VCaP (cell line): ENCODE results near the gene GNAT1.

Experiments
- H3K27ac ChIP-seq: fragments of 450-650 bp; 2 replicates; pipeline ENCODE4 v1.5.1; 2017
- TF ChIP-seq, protein P1 (sequence below): fragments of 450-650 bp; conservative IDR thresholded peaks from 2 replicates; pipeline ENCODE4 v1.5.1; 2017; ENCODE audit warnings: mild to moderate bottlenecking, moderate library complexity

Gene GNAT1

DNA sequence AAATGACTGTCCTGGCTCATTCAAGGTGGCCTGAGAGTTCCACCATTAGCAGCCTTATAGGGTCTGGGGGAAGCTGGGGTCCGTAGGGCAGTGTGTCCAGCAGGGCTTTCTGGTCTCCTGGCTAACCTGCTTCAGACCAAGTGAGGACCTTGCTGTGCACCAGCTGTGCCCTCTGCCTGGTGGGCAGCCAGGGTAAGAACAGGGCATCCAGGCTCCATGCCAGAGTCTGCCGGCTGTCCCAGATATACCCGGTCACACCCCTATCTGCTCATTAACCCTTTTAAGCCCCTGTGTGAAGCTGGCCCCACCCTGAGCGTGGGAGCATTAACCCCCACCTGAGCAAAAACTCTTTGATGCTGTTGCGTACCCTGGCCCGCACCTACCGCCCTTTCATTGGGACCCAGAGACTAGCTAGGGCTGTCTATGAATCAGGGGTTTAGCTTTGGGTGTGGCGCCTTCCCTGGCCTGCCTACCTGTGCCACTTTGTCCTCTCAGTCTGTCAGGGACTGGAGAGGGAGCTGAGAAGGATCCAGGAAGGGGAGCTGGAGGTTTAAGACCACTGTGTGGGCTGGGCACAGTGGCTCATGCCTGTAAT is 18.7 kb upstream of the GNAT1 start:
- TF ChIP-seq, protein P1, sequence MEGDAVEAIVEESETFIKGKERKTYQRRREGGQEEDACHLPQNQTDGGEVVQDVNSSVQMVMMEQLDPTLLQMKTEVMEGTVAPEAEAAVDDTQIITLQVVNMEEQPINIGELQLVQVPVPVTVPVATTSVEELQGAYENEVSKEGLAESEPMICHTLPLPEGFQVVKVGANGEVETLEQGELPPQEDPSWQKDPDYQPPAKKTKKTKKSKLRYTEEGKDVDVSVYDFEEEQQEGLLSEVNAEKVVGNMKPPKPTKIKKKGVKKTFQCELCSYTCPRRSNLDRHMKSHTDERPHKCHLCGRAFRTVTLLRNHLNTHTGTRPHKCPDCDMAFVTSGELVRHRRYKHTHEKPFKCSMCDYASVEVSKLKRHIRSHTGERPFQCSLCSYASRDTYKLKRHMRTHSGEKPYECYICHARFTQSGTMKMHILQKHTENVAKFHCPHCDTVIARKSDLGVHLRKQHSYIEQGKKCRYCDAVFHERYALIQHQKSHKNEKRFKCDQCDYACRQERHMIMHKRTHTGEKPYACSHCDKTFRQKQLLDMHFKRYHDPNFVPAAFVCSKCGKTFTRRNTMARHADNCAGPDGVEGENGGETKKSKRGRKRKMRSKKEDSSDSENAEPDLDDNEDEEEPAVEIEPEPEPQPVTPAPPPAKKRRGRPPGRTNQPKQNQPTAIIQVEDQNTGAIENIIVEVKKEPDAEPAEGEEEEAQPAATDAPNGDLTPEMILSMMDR: no peak
- no peak overlapping the region for H3K27ac ChIP-seq

DNA sequence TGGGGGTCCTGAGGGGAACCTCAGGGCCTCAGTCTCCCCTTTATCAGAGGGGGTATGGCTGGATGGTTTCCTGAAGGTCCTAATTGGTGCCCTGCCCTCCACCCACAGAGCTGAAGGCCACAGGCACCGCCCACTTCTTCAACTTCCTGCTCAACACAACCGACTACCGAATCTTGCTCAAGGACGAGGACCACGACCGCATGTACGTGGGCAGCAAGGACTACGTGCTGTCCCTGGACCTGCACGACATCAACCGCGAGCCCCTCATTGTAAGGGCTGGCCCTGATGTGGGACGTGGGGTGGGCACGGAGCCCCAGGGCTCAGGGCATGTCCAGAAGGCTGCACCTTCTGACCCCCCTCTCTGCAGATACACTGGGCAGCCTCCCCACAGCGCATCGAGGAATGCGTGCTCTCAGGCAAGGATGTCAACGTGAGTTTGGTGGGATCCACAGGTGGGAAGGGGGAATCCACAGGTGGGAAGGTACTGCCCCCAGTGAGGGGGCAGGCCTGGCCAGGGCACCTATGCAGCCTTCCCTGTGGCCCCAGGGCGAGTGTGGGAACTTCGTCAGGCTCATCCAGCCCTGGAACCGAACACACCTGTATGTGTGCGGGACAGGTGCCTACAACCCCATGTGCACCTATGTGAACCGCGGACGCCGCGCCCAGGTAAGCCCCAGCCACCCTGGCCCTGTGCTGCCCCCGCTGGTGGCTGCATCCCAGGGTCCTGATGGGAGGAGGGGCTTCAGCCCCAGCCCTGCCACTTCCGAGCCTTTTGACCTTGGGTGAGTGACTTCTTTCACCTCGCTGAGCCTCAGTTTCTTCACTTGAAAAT is 17.5 kb upstream of the GNAT1 start:
- TF ChIP-seq, protein P1: 0 out of 2 replicates have a peak, but pooled peaks have one; percentile 9
- H3K27ac ChIP-seq: no peak overlapping the region

DNA sequence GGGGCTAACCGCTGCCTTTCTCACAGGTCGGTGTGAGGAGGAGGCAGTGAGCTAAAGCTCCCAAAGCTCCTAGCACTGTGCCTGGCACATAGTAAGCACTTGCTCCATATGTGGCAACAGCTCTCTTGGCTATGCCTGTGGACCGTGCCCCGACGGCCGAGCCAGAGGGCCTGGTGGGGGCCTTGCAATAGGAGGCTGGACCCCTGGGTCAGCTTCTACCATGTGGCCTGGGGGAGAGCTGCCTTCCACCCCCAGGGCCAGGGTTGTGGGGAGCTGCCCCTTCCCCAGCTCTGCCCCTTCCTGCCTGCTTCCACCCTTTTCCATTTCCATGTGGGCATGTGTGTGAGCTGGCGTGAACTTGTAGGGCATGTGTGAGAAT is 16.9 kb upstream of the GNAT1 start:
- TF ChIP-seq, protein P1: no peak
- no peak overlapping the region for H3K27ac ChIP-seq

DNA sequence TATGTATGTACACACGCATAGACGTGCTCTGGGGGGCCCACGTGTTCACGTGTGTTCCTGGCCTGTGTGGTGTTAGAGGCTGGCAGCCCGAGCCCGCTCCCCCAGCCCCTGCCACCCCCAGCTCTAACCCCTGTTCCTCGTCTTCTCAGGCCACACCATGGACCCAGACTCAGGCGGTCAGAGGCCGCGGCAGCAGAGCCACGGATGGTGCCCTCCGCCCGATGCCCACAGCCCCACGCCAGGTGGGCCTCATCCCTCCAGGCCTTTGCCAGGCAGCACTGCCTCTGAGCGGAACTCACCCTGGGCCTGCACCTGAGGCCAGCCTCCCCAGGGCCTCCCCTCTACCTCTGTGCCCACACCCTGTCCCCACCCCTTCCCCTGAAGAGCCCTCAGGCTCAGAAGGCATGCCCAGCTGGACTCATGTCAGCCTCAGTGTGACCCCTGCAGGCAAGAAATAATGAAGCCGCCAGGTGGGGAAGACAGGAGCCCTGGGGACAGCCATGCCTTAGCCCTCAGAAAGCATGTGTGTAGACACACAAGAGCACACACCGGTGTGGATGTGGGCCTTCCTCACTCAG is 16.4 kb upstream of the GNAT1 start:
- TF ChIP-seq, protein P1: no peak
- H3K27ac ChIP-seq: no peak overlapping the region

DNA sequence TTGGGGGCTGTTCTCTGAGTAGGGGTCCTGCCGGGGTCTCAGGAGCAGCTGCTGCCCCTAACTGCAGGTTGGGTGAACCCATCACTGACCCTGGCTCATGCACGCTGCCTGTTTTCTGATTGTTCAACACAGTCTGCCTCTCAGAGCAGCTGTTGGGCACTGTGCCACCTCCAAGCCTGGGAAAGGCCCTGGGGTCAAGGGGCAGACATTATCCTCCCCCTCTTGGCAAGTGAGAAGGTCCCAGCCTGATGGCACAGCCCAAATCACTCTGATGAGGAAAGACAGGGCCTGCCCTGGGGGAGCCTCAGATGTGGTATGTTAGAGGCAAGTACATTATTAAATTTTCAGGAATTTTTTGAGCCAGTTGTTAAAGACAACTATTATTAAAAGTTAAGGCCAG is 14.1 kb upstream of the GNAT1 start:
- no peak overlapping the region for H3K27ac ChIP-seq
- TF ChIP-seq, protein P1: no peak

DNA sequence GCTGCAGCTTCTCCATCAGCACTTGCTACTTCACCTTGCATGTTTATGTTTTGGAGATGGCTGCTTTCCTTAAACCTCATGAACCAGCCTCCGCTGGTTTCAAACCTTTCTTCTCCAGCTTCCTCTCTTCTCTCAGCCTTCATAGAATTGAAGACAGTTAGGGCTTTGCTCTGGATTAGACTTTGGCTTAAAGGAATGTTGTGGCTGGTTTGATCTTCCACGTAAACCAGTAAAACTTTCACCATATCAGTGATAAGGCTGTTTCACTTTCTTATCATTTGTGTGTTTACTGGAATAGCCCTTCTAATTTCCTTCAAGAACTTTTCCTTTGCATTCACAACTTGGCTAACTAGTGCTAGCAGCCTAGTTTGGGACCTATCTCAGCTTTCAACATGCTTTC is 11.7 kb upstream of the GNAT1 start:
- TF ChIP-seq, protein P1: no peak
- peak overlapping the region; percentile 56 for H3K27ac ChIP-seq

DNA sequence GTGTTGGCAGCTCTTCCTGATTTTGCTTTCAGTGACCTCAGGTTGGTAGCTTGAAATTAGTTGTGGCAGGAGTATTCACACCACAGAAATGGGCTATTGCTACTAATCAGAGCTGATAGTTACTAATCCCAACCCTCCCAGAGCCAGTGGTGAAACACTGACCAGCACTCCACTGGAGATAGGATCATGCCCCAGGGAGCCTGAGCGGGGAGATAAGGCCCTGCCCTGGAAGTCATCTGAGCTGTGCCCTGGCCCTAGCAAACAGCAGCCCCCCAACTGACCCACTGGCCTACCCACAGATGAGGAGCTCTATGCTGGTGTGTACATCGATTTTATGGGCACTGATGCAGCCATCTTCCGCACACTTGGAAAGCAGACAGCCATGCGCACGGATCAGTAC is 9.4 kb upstream of the GNAT1 start:
- TF ChIP-seq, protein P1: no peak

More for the DNA sequence above, 9.4 kb upstream of the GNAT1 start:
- no peak overlapping the region for H3K27ac ChIP-seq
